HPDE6-E6E7 (cell line): ENCODE measurements around the gene BRICD5.
"Not testable (repeated sequence)": the region's sequence is repeated elsewhere in the genome, so short reads cannot be mapped to it uniquely, and the experiment has no call there.

Source experiments
- DNase-seq: peaks from one replicate; pipeline ENCODE4 v3.0.0; 2011; ENCODE audit warnings: missing footprints; ENCODE audit errors: extremely low spot score

BRICD5 gene

GRCh38 chr16:2223221-2223941 is 12.7 kb upstream of the BRICD5 start, which contains the start of gene E4F1:
E4F1 (plus strand) TSS chr16:2223591; CDS start chr16:2223614, 23 bp downstream.
- peak; percentile 99 for DNase-seq

- no peak for DNase-seq
Measured at GRCh38 chr16:2216330-2216729, 5.7 kb upstream of the BRICD5 start.

GRCh38 chr16:2214719-2214968 is 4.0 kb upstream of the BRICD5 start, which contains the start of gene PGP:
PGP (minus strand) TSS chr16:2214840; CDS start chr16:2214777, 63 bp downstream.
- DNase-seq = no peak

GRCh38 chr16:2213817-2214718 is 3.4 kb upstream of the BRICD5 start:
- DNase-seq = no peak

- DNase-seq = no peak
Measured at GRCh38 chr16:2212362-2213324, 2.0 kb upstream of the BRICD5 start.

GRCh38 chr16:2211923-2212347 is 1.3 kb upstream of the BRICD5 start:
- no peak for DNase-seq

GRCh38 chr16:2210009-2210332 is 692 bp downstream of the BRICD5 start:
- no peak for DNase-seq

- no peak for DNase-seq
Measured at GRCh38 chr16:2209258-2210008, 1.2 kb downstream of the BRICD5 start.

GRCh38 chr16:2208772-2209171 is 1.9 kb downstream of the BRICD5 start:
- no peak for DNase-seq

- DNase-seq = no peak
Measured at GRCh38 chr16:2208308-2208707, 2.4 kb downstream of the BRICD5 start.

- DNase-seq = no peak
Measured at GRCh38 chr16:2207872-2208271, 2.8 kb downstream of the BRICD5 start.

GRCh38 chr16:2206780-2207433 is 3.8 kb downstream of the BRICD5 start:
- DNase-seq = no peak

GRCh38 chr16:2206420-2206779 is 4.3 kb downstream of the BRICD5 start:
- DNase-seq = no peak

GRCh38 chr16:2205967-2206313 is 4.7 kb downstream of the BRICD5 start:
- DNase-seq = no peak

- peak; percentile 97 for DNase-seq
Measured at GRCh38 chr16:2205104-2205966, 5.3 kb downstream of the BRICD5 start, which contains the start of gene MLST8. MLST8 (plus strand) TSS chr16:2205454; CDS start chr16:2206086, 632 bp downstream.

- DNase-seq = no peak
Measured at GRCh38 chr16:2204416-2205103, 6.1 kb downstream of the BRICD5 start.

GRCh38 chr16:2203119-2203688 is 7.5 kb downstream of the BRICD5 start:
- not testable (repeated sequence) for DNase-seq

- no peak for DNase-seq
Measured at GRCh38 chr16:2200313-2200712, 10.3 kb downstream of the BRICD5 start.

- DNase-seq = no peak
Measured at GRCh38 chr16:2199621-2200139, 11.0 kb downstream of the BRICD5 start.
